ENCODE results near the gene RBMS3. TPM values are rescaled to one million over a fixed set of nuclear protein-coding genes. Genes with fewer than 3 reads are reported as not detected.

Gene RBMS3
- total and polyA plus RNA-seq, 2 experiments from 2014 or later = 34.9 to 37.1 TPM

DNA sequence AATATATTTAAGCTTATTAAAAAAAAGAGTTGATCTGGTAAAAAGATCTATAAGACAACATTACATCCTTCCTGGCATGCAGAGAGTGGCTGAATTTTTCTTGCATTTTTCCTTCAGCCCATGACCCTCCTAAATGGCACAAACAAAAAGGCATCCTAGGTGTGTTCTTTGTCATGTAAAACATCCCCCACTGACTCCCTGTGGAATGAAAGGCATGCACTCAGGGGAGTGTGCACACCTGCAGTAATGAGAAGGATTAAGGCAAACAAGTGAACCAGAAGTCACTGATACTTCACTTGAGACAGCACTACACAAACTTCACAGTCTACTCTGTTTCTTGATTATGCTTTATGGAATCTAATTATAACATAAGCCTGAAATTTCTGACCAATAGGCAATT, 195.0 kb downstream of the RBMS3 start:
- Histone ChIP-seq H3K9me2 (replicated peaks; ENCODE audit: insufficient read depth) (no peaks in the 10 kb centered on the region), H3K27ac (no peak overlapping the region), H3K4me1 (ENCODE audit: insufficient read depth) (no peaks in the 10 kb centered on the region), H2AFZ (no peak overlapping the region), H3K36me3 (replicated peaks; ENCODE audit: insufficient read depth, low read depth) (no peaks in the 10 kb centered on the region), H3K9me3 (ENCODE audit: low read depth) (no peaks in the 10 kb centered on the region), H3K27me3 (no peaks in the 10 kb centered on the region), H3K4me3 (no peak overlapping the region), H4K20me1 (ENCODE audit: insufficient read depth, poor library complexity, severe bottlenecking) (no peaks in the 10 kb centered on the region), H3K4me2 (no peak overlapping the region), H3K79me2 (peaks cover 5% of the 10 kb centered on the region)
- no peak for TF ChIP-seq EZH2phosphoT487 (IDR thresholded peaks at IDR 0.05; ENCODE audit: low read depth, severe bottlenecking, unreplicated experiment)
- no peak for TF ChIP-seq CTCF (IDR thresholded peaks at IDR 0.05; ENCODE audit: poor library complexity)
- TF ChIP-seq EZH2 (IDR thresholded peaks at IDR 0.05; ENCODE audit: borderline replicate concordance) = no peak
- DNase-seq (ENCODE audit: low spot score) = no peak

GRCh38 chr3:29478611-29479010, 197.7 kb downstream of the RBMS3 start:
- H3K9me2 ChIP-seq (replicated peaks; ENCODE audit: insufficient read depth) = no peaks in the 10 kb centered on the region
- peaks cover 5% of the 10 kb centered on the region for H3K79me2 ChIP-seq
- 76% methylated on average over 3 of the region's 3 CpGs for WGBS (ENCODE audit: low lambda C conversion rate, missing lambda C conversion rate)
- H3K27me3 ChIP-seq = no peaks in the 10 kb centered on the region
- H3K4me1 ChIP-seq (ENCODE audit: insufficient read depth) = no peaks in the 10 kb centered on the region
- H2AFZ ChIP-seq = no peak overlapping the region
- H3K4me2 ChIP-seq = no peak overlapping the region
- no peaks in the 10 kb centered on the region for H3K9me3 ChIP-seq (ENCODE audit: low read depth)
- TF ChIP-seq EZH2phosphoT487 (IDR thresholded peaks at IDR 0.05; ENCODE audit: low read depth, severe bottlenecking, unreplicated experiment) (no peak), EZH2 (IDR thresholded peaks at IDR 0.05; ENCODE audit: borderline replicate concordance) (no peak), CTCF (IDR thresholded peaks at IDR 0.05; ENCODE audit: poor library complexity) (no peak)
- H3K4me3 ChIP-seq = no peak overlapping the region
- no peaks in the 10 kb centered on the region for H4K20me1 ChIP-seq (ENCODE audit: insufficient read depth, poor library complexity, severe bottlenecking)
- no peak for DNase-seq (ENCODE audit: low spot score)
- no peaks in the 10 kb centered on the region for H3K36me3 ChIP-seq (replicated peaks; ENCODE audit: insufficient read depth, low read depth)
- no peak overlapping the region for H3K27ac ChIP-seq

DNA sequence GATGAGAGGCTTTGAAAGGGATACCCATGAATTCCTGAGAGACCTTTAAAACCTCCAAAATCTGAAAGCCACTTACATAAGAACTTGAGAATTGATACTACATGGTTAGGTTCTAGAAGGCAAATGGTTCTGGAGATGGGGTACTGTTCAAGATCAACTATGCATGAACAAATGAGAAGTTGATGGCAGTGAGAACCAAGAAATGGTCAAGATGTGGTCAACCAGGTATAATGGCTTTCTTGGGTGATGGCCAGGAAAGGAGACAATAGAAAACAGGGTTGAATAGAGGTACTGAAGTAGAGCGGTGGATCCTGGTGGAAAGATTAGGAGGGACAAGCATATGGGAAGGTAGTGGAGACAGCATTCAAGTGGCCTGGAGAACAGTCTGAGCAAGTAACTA, 200.4 kb downstream of the RBMS3 start:
- 93% methylated on average over 1 of the region's 1 CpG for WGBS (ENCODE audit: low lambda C conversion rate, missing lambda C conversion rate)

More for the DNA sequence above, 200.4 kb downstream of the RBMS3 start:
- Histone ChIP-seq H3K36me3 (replicated peaks; ENCODE audit: insufficient read depth, low read depth) (no peaks in the 10 kb centered on the region), H3K4me3 (no peak overlapping the region), H3K4me2 (no peak overlapping the region), H3K9me2 (replicated peaks; ENCODE audit: insufficient read depth) (no peaks in the 10 kb centered on the region), H3K9me3 (ENCODE audit: low read depth) (no peaks in the 10 kb centered on the region), H3K4me1 (ENCODE audit: insufficient read depth) (no peaks in the 10 kb centered on the region), H2AFZ (no peak overlapping the region), H3K27me3 (no peaks in the 10 kb centered on the region), H3K27ac (no peak overlapping the region), H3K79me2 (peaks cover 5% of the 10 kb centered on the region), H4K20me1 (ENCODE audit: insufficient read depth, poor library complexity, severe bottlenecking) (no peaks in the 10 kb centered on the region)
- TF ChIP-seq CTCF (IDR thresholded peaks at IDR 0.05; ENCODE audit: poor library complexity) (no peak), EZH2phosphoT487 (IDR thresholded peaks at IDR 0.05; ENCODE audit: low read depth, severe bottlenecking, unreplicated experiment) (no peak), EZH2 (IDR thresholded peaks at IDR 0.05; ENCODE audit: borderline replicate concordance) (no peak)
- DNase-seq (ENCODE audit: low spot score) = no peak

All from hepatocyte (in vitro differentiated cells).